HG02610 (cell line): Measurements from ENCODE around the gene TENM4.
"Not testable (repeated sequence)": the region's sequence is repeated elsewhere in the genome, so short reads cannot be mapped to it uniquely, and the experiment has no call there.

ENCODE experiments used
- ATAC-seq: cut with Tn5 transposase; IDR thresholded peaks from one replicate; pipeline ENCODE4 v1.9.1; 2021; ENCODE audit warnings: mild to moderate bottlenecking, moderate library complexity; ENCODE audit not compliant: unreplicated experiment

The TENM4 gene

GRCh38 chr11:79192836-79193235 is 248.0 kb downstream of the TENM4 start:
- ATAC-seq, result no peak

- ATAC-seq, result not testable (repeated sequence)
These were observed 249.1 kb downstream of the TENM4 start for GRCh38 chr11:79191716-79192115.

GRCh38 chr11:79190553-79190952 is 250.3 kb downstream of the TENM4 start:
- ATAC-seq, result not testable (repeated sequence)

- no peak for ATAC-seq
These were observed 251.2 kb downstream of the TENM4 start for GRCh38 chr11:79189601-79190000.

GRCh38 chr11:79189055-79189454 is 251.8 kb downstream of the TENM4 start:
- no peak for ATAC-seq

- no peak for ATAC-seq
These were observed 254.2 kb downstream of the TENM4 start for GRCh38 chr11:79186669-79187068.

GRCh38 chr11:79185351-79185750 is 255.5 kb downstream of the TENM4 start:
- no peak for ATAC-seq

DNA sequence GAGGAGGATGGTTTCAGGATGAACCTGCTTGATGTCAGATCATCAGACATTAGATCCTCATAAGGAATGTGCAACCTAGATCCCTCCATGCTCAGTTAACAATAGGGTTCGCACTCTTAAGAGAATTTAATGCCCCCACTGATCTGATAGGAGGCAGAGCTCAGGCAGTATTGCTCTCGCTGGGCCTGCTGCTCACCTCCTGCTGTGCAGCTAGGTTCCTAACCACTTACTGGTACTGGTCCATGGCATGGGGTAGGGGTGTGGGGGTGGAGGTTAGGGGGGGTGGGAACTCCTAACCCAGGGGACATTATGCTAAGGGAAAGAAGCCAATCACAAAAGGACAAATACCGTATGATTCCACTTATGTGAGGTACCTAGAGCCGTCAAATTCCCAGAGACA is 256.5 kb downstream of the TENM4 start:
- no peak for ATAC-seq

DNA sequence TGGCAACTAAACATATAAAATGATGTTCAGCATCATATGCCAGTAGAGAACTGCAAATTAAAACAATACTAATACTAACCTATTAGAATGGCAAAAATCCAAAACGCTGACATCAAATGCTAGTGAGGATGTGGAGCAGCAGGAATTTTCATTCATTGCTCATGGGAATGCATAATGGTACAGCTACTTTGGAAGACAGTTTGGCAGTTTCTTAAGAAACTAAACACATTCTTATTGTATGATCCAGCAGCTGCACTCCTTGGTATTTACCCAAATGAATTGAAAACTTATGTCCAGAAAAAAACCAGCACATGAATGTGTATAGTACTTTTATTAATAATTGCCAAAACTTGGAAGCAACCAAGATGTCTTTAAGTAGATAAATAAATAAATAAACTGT is 258.0 kb downstream of the TENM4 start:
- no peak for ATAC-seq

- ATAC-seq, result no peak
These were observed 261.7 kb downstream of the TENM4 start for GRCh38 chr11:79179087-79179486.

DNA sequence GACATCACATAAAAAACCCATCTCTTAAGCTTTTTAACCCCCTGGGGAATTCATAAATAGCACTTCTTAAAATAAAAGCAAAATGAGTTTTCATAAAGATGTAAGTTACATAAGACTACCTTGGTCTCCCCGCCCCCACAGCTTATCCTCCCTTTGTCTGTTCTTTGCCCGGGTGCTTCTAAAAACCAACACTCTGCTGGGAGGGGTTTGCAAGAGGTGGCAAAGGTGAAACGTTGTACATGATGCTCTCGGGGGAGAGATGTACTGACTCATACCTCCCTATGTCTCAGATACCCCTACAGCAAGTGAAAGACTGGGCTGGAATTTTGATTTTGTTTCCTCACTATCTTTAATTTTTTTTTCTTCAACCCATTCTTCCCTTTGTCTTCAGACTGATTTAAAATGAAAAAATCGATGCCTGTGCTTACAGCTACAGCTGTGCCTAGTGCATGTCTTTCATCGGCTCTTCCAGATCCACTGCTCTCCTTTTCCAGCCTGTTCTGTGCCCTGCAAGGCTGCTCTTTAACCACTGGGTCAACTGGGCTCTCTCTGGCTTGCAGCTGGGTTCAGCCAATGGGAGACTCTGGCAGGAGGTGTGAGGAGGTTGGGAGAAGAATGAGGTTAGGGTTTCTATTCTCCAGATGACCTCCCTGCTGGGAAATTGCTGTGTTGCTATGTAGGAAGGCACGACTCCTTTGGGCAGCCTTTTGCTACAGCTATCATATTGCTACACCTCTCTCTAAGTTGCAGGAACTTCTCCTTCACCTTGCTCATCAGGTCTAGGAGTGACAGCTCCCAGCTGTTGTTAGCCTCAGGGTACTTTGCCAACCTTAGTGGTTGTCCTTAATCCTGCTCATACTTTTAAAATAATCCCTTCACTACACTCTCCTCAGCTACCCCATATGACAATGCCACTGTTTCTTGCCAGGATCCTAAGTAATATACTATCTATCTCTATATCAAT is 266.5 kb downstream of the TENM4 start:
- ATAC-seq, result no peak

DNA sequence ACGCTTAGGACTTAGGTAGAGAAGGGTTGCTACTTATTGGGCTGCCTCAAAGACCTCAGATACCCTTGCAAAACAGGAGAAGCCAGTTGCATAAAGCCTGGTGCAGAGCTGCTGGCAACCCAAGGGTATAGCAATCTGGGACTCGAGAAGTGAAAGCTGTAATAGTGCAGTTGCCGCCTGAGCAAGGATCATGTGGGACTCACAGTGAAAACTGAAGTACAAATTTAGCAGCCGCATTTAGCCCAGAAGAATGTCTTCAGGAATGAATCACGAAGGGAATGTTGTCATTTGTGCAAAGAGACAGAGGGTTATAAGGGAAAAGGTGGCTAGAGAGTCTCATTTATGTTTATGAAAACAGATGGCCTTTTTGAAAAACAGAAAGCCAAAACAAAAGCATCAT is 267.2 kb downstream of the TENM4 start:
- ATAC-seq, result no peak

- ATAC-seq, result no peak
These were observed 270.5 kb downstream of the TENM4 start for GRCh38 chr11:79170321-79170720.

DNA sequence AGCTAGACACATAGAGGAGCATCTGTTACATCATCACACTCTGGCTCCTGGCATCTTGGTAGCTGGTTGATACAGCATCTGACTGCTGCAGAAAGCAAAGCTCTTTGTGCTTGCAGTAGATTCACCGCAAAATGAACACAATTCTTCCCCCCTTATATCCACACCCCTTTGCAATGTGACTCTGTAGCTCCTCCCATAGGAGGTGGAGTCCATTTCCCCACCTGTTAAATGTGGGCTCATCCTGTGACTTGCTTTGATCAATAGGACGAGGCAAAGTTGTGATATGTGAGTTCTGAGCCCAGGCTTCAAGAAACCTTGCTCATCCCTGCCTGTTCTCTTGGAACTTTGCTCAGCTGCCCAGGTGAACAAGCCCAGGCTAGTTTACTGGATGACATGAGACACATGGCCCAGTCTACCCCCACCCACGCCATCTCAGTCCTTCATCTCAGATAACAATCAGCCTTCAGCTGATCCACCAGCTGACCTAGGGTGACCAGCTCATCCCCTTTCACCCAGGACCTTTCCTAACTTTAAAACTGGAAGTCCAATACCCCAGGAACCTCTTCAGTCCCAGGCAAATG is 272.2 kb downstream of the TENM4 start:
- ATAC-seq, result no peak

GRCh38 chr11:79167510-79168188 is 273.2 kb downstream of the TENM4 start:
- ATAC-seq, result no peak

DNA sequence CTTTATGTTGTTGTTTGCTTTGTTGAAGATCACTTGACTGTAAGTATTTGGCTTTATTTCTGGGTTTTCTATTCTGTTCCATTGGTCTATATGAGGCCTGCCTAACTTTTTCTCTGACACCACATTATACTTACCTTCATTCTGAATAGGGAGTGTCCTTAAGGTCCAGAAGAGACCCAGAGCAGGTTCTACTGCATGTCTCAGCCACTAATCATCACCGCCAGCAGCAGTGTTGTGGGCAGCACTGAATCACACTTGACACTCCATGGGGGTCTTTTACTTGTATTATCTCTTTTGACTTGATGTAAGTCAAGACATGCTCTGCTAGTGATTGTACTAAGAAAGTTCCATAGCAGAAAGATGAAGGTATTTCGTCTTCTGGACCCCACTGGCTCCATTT is 274.9 kb downstream of the TENM4 start:
- ATAC-seq, result no peak

- no peak for ATAC-seq
These were observed 279.9 kb downstream of the TENM4 start for GRCh38 chr11:79160791-79161403.

- no peak for ATAC-seq
These were observed 281.0 kb downstream of the TENM4 start for GRCh38 chr11:79159657-79160450.

- no peak for ATAC-seq
These were observed 283.1 kb downstream of the TENM4 start for GRCh38 chr11:79157738-79158137.

GRCh38 chr11:79156031-79156430 is 284.8 kb downstream of the TENM4 start:
- ATAC-seq, result no peak
